WTC11 (cell line): ENCODE results near the gene ZBTB20. TPM values are rescaled to one million over a fixed set of nuclear protein-coding genes. Genes with fewer than 3 reads are reported as not detected.

Experiments used
- ATAC-seq: fragments of 200-7000 bp; cut with Tn5 transposase; 2 replicates; pipeline ENCODE4 v1.10.0; 2021; ENCODE audit warnings: mild to moderate bottlenecking, moderate library complexity
- CTCF ChIA-PET: fragments of 300-600 bp; sonication (Branson Sonifier 250); formaldehyde crosslinking; loops from one replicate; lab custom pipeline; 2021; ENCODE audit warnings: antibody characterized with exemption; lab: Charles Lee
- POLR2A ChIA-PET: fragments of 350-600 bp; sonication (Branson Sonifier 250); formaldehyde crosslinking; loops from one replicate; lab custom pipeline; 2021; ENCODE audit warnings: antibody characterized with exemption; lab: Charles Lee
- DNase-seq: peaks from one replicate; pipeline ENCODE4 v3.0.0; 2021; ENCODE audit warnings: low spot score
- H3K27ac Mint-ChIP-seq: 2 replicates; pipeline ENCODE4 v1.8.0; 2021; ENCODE audit warnings: mixed read lengths
- H3K27me3 Mint-ChIP-seq: 2 replicates; pipeline ENCODE4 v1.8.0; 2021; ENCODE audit warnings: low read depth, mild to moderate bottlenecking, moderate library complexity, mixed read lengths
- H3K36me3 Mint-ChIP-seq: 2 replicates; pipeline ENCODE4 v1.8.0; 2021; ENCODE audit warnings: mixed read lengths
- H3K4me1 Mint-ChIP-seq: 2 replicates; pipeline ENCODE4 v1.8.0; 2022; ENCODE audit warnings: mixed read lengths
- H3K4me3 Mint-ChIP-seq: 2 replicates; pipeline ENCODE4 v1.8.0; 2021; ENCODE audit warnings: mild to moderate bottlenecking, moderate library complexity, mixed read lengths
- H3K9me3 Mint-ChIP-seq: 2 replicates; pipeline ENCODE4 v1.8.0; 2021; ENCODE audit warnings: mixed read lengths
- EMX1 ChIP-seq: fragments of 250-450 bp; sonication (Bioruptor Pico); IDR thresholded peaks from 2 replicates; pipeline ENCODE4 v1.8.0; 2021; ENCODE audit warnings: mild to moderate bottlenecking
- ETV6 ChIP-seq: sonication (generic); formaldehyde crosslinking; IDR thresholded peaks from 2 replicates; pipeline ENCODE4 v1.8.1; 2022; ENCODE audit warnings: mild to moderate bottlenecking, missing genetic modification reagents
- HMGXB4 ChIP-seq: sonication (generic); formaldehyde crosslinking; IDR thresholded peaks from 2 replicates; pipeline ENCODE4 v1.8.1; 2023; ENCODE audit warnings: mild to moderate bottlenecking, moderate library complexity, missing genetic modification reagents
- JUN ChIP-seq: sonication (generic); formaldehyde crosslinking; IDR thresholded peaks from 2 replicates; pipeline ENCODE4 v1.8.0; 2023; ENCODE audit warnings: mild to moderate bottlenecking, missing genetic modification reagents
- PRDM15 ChIP-seq: sonication (generic); formaldehyde crosslinking; IDR thresholded peaks from 2 replicates; pipeline ENCODE4 v1.8.0; 2022; ENCODE audit warnings: missing genetic modification reagents
- SP1 ChIP-seq: sonication (generic); formaldehyde crosslinking; conservative IDR thresholded peaks from 2 replicates; pipeline ENCODE4 v1.8.1; 2022; ENCODE audit warnings: missing genetic modification reagents
- total RNA-seq: library from RNA; stranded (reverse); gene quantifications from 3 replicates; pipeline ENCODE4 v1.2.3, GENCODE V29; 2021
- TF ChIP-seq, protein P1 (sequence below): sonication (generic); formaldehyde crosslinking; IDR thresholded peaks from 2 replicates; pipeline ENCODE4 v1.8.1; 2023; ENCODE audit warnings: mild to moderate bottlenecking, missing genetic modification reagents, moderate library complexity
- TF ChIP-seq, protein P2 (sequence below): fragments of 250-450 bp; sonication (Bioruptor Pico); IDR thresholded peaks from 2 replicates; pipeline ENCODE4 v2.1.2; 2022; ENCODE audit warnings: mild to moderate bottlenecking, moderate library complexity
- TF ChIP-seq, protein P3 (sequence below): sonication (generic); formaldehyde crosslinking; IDR thresholded peaks from 2 replicates; pipeline ENCODE4 v1.8.1; 2022; ENCODE audit warnings: missing genetic modification reagents, borderline replicate concordance
- TF ChIP-seq, protein P4 (sequence below): sonication (generic); formaldehyde crosslinking; IDR thresholded peaks from 2 replicates; pipeline ENCODE4 v1.8.1; 2023; ENCODE audit warnings: mild to moderate bottlenecking, missing genetic modification reagents
- TF ChIP-seq, protein P5 (sequence below): sonication (generic); formaldehyde crosslinking; IDR thresholded peaks from 2 replicates; pipeline ENCODE4 v1.8.0; 2022; ENCODE audit warnings: mild to moderate bottlenecking, missing genetic modification reagents
- TF ChIP-seq, protein P6 (sequence below): sonication (generic); formaldehyde crosslinking; IDR thresholded peaks from 2 replicates; pipeline ENCODE4 v1.8.1; 2023; ENCODE audit warnings: mild to moderate bottlenecking, missing genetic modification reagents
- TF ChIP-seq, protein P7 (sequence below): sonication (generic); formaldehyde crosslinking; conservative IDR thresholded peaks from 2 replicates; pipeline ENCODE4 v1.8.1; 2022; ENCODE audit warnings: mild to moderate bottlenecking, missing genetic modification reagents

The ZBTB20 gene
- total RNA-seq, 1 experiment from 2014 or later = 1.5 TPM

- CTCF ChIA-PET = interaction anchor here (1.0 to 3.3 kb wide), 10 partner anchors 9 to 149 kb away, joined by 3 to 35 read pairs (median 4); no protein-coding TSS in a partner anchor
- H3K4me1 Mint-ChIP-seq = peaks cover 4% of the 10 kb centered on the region
Observed at GRCh38 chr3:114299941-114300624, 847.0 kb downstream of the ZBTB20 start.

DNA sequence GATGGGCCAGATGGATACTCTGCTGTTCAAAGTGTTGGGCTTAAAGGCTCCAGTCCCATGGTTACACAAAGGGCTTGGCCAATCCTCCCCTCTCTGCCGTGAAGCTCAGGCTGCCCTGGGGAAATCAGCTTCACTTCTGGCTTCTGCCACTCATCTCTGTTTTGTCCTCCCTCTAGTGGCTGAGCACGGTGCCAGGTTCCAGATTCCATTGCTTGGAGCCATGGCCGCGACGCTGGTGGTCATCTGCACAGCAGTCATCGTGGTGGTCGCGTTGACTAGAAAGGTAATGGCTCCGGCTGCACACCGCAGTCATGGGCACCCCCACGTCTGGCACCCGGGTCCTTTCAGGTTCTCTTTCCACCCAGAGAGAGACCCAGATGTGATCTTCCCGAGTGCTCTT is 847.7 kb downstream of the ZBTB20 start:
- DNase-seq (peak; percentile 40), ATAC-seq (peak; percentile 95)
- TF ChIP-seq HMGXB4 (CRISPR knock-in tag) (no peak), SP1 (CRISPR knock-in tag) (no peak), EMX1 (CRISPR knock-in tag) (no peak)
- TF ChIP-seq, protein P1, sequence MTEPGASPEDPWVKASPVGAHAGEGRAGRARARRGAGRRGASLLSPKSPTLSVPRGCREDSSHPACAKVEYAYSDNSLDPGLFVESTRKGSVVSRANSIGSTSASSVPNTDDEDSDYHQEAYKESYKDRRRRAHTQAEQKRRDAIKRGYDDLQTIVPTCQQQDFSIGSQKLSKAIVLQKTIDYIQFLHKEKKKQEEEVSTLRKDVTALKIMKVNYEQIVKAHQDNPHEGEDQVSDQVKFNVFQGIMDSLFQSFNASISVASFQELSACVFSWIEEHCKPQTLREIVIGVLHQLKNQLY (CRISPR knock-in tag) = no peak
- TF ChIP-seq, protein P2, sequence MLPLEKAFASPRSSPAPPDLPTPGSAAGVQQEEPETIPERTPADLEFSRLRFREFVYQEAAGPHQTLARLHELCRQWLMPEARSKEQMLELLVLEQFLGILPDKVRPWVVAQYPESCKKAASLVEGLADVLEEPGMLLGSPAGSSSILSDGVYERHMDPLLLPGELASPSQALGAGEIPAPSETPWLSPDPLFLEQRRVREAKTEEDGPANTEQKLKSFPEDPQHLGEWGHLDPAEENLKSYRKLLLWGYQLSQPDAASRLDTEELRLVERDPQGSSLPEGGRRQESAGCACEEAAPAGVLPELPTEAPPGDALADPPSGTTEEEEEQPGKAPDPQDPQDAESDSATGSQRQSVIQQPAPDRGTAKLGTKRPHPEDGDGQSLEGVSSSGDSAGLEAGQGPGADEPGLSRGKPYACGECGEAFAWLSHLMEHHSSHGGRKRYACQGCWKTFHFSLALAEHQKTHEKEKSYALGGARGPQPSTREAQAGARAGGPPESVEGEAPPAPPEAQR = 0 out of 2 replicates have a peak, but pooled peaks have one; percentile 9
- TF ChIP-seq, protein P3, sequence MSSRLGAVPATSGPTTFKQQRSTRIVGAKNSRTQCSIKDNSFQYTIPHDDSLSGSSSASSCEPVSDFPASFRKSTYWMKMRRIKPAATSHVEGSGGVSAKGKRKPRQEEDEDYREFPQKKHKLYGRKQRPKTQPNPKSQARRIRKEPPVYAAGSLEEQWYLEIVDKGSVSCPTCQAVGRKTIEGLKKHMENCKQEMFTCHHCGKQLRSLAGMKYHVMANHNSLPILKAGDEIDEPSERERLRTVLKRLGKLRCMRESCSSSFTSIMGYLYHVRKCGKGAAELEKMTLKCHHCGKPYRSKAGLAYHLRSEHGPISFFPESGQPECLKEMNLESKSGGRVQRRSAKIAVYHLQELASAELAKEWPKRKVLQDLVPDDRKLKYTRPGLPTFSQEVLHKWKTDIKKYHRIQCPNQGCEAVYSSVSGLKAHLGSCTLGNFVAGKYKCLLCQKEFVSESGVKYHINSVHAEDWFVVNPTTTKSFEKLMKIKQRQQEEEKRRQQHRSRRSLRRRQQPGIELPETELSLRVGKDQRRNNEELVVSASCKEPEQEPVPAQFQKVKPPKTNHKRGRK = no peak
- Mint-ChIP-seq H3K36me3 (no peaks in the 10 kb centered on the region), H3K4me1 (peaks cover 10% of the 10 kb centered on the region), H3K4me3 (no peak overlapping the region), H3K27ac (no peak overlapping the region), H3K27me3 (no peaks in the 10 kb centered on the region), H3K9me3 (peaks cover 7% of the 10 kb centered on the region; the same call in 1 of the 2 replicates)
- ChIA-PET POLR2A (no interaction called here), CTCF (interaction anchor here (0.6 to 3.3 kb wide), 20 partner anchors 8 to 148 kb away, joined by 3 to 35 read pairs (median 4); no protein-coding TSS in a partner anchor)

More at GRCh38 chr3:114299941-114300624, 847.0 kb downstream of the ZBTB20 start:
- POLR2A ChIA-PET = no interaction called here
- DNase-seq = no peak
- no peak overlapping the region for H3K4me3 Mint-ChIP-seq
- ATAC-seq = no peak
- TF ChIP-seq, protein P4, sequence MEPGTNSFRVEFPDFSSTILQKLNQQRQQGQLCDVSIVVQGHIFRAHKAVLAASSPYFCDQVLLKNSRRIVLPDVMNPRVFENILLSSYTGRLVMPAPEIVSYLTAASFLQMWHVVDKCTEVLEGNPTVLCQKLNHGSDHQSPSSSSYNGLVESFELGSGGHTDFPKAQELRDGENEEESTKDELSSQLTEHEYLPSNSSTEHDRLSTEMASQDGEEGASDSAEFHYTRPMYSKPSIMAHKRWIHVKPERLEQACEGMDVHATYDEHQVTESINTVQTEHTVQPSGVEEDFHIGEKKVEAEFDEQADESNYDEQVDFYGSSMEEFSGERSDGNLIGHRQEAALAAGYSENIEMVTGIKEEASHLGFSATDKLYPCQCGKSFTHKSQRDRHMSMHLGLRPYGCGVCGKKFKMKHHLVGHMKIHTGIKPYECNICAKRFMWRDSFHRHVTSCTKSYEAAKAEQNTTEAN (CRISPR knock-in tag) = no peak
- TF ChIP-seq, protein P5, sequence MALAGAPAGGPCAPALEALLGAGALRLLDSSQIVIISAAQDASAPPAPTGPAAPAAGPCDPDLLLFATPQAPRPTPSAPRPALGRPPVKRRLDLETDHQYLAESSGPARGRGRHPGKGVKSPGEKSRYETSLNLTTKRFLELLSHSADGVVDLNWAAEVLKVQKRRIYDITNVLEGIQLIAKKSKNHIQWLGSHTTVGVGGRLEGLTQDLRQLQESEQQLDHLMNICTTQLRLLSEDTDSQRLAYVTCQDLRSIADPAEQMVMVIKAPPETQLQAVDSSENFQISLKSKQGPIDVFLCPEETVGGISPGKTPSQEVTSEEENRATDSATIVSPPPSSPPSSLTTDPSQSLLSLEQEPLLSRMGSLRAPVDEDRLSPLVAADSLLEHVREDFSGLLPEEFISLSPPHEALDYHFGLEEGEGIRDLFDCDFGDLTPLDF = no peak
- TF ChIP-seq, protein P6, sequence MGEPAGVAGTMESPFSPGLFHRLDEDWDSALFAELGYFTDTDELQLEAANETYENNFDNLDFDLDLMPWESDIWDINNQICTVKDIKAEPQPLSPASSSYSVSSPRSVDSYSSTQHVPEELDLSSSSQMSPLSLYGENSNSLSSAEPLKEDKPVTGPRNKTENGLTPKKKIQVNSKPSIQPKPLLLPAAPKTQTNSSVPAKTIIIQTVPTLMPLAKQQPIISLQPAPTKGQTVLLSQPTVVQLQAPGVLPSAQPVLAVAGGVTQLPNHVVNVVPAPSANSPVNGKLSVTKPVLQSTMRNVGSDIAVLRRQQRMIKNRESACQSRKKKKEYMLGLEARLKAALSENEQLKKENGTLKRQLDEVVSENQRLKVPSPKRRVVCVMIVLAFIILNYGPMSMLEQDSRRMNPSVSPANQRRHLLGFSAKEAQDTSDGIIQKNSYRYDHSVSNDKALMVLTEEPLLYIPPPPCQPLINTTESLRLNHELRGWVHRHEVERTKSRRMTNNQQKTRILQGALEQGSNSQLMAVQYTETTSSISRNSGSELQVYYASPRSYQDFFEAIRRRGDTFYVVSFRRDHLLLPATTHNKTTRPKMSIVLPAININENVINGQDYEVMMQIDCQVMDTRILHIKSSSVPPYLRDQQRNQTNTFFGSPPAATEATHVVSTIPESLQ (CRISPR knock-in tag) = no peak
- no peak for TF ChIP-seq ETV6 (CRISPR knock-in tag)
- TF ChIP-seq JUN (CRISPR knock-in tag) = no peak
- no peak for TF ChIP-seq PRDM15 (CRISPR knock-in tag)
- TF ChIP-seq, protein P7, sequence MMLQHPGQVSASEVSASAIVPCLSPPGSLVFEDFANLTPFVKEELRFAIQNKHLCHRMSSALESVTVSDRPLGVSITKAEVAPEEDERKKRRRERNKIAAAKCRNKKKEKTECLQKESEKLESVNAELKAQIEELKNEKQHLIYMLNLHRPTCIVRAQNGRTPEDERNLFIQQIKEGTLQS (CRISPR knock-in tag) = no peak
- no peak overlapping the region for H3K27ac Mint-ChIP-seq
- no peaks in the 10 kb centered on the region for H3K27me3 Mint-ChIP-seq
- H3K36me3 Mint-ChIP-seq = no peaks in the 10 kb centered on the region
- peaks cover 7% of the 10 kb centered on the region for H3K9me3 Mint-ChIP-seq
